Neural progenitor cell (in vitro differentiated cells): Measurements from ENCODE around the gene RPSA. TPM values are rescaled to one million over a fixed set of nuclear protein-coding genes. Genes with fewer than 3 reads are reported as not detected.

Experiments used
- DNase-seq: peaks from one replicate; pipeline ENCODE4 v3.0.0-alpha.2; 2016; ENCODE audit warnings: low spot score
- H2AFZ ChIP-seq: fragments of 200-600 bp; sonication (generic); replicated peaks from 2 replicates; pipeline ENCODE4 v1.6.1; 2016; ENCODE audit warnings: antibody characterized with exemption
- H3F3A ChIP-seq: fragments of 200-600 bp; sonication (generic); 2 replicates; pipeline ENCODE4 v1.6.1; 2016; ENCODE audit warnings: antibody characterized with exemption, low read depth
- H3K27ac ChIP-seq: fragments of 200-600 bp; sonication (generic); 2 replicates; pipeline ENCODE4 v1.5.1; 2016; ENCODE audit warnings: mild to moderate bottlenecking
- H3K27me3 ChIP-seq: fragments of 200-600 bp; sonication (generic); 2 replicates; pipeline ENCODE4 v1.6.1; 2016; ENCODE audit warnings: mild to moderate bottlenecking, moderate library complexity
- H3K36me3 ChIP-seq: fragments of 200-600 bp; sonication (generic); 2 replicates; pipeline ENCODE4 v1.5.1; 2016
- H3K4me1 ChIP-seq: fragments of 200-600 bp; sonication (generic); 2 replicates; pipeline ENCODE4 v1.6.1; 2016; ENCODE audit warnings: mixed run types
- H3K4me2 ChIP-seq: fragments of 200-600 bp; sonication (generic); 2 replicates; pipeline ENCODE4 v1.6.1; 2016
- H3K4me3 ChIP-seq: fragments of 200-600 bp; sonication (generic); 2 replicates; pipeline ENCODE4 v1.5.1; 2016
- H3K79me2 ChIP-seq: fragments of 200-600 bp; sonication (generic); 2 replicates; pipeline ENCODE4 v1.6.1; 2016; ENCODE audit warnings: low read depth
- H3K9ac ChIP-seq: fragments of 200-600 bp; sonication (generic); 2 replicates; pipeline ENCODE4 v1.6.1; 2016
- H3K9me3 ChIP-seq: fragments of 200-600 bp; sonication (generic); 2 replicates; pipeline ENCODE4 v1.5.1; 2016; ENCODE audit warnings: low read depth
- H4K20me1 ChIP-seq: fragments of 200-600 bp; sonication (generic); 2 replicates; pipeline ENCODE4 v1.6.1; 2016; ENCODE audit warnings: low read depth
- H3K27ac Mint-ChIP-seq: 3 replicates; pipeline ENCODE4 v1.8.0; 2021; ENCODE audit warnings: mixed read lengths
- H3K27me3 Mint-ChIP-seq: 2 replicates; pipeline ENCODE4 v1.8.0; 2022; ENCODE audit warnings: low read depth, mild to moderate bottlenecking, inconsistent platforms, moderate library complexity, mixed read lengths; ENCODE audit not compliant: insufficient read depth
- H3K36me3 Mint-ChIP-seq: 3 replicates; pipeline ENCODE4 v1.8.0; 2021; ENCODE audit warnings: mixed read lengths
- H3K4me1 Mint-ChIP-seq: 3 replicates; pipeline ENCODE4 v1.8.0; 2021; ENCODE audit warnings: mixed read lengths
- H3K4me3 Mint-ChIP-seq: 3 replicates; pipeline ENCODE4 v1.8.0; 2021; ENCODE audit warnings: mild to moderate bottlenecking, moderate library complexity, mixed read lengths
- H3K9me3 Mint-ChIP-seq: 3 replicates; pipeline ENCODE4 v1.8.0; 2020; ENCODE audit warnings: mixed read lengths
- CTCF ChIP-seq: fragments of 200-600 bp; sonication (generic); IDR thresholded peaks from 2 replicates; pipeline ENCODE4 v1.5.1; 2017; ENCODE audit warnings: antibody characterized with exemption, mild to moderate bottlenecking
- EZH2 ChIP-seq: fragments of 200-600 bp; sonication (generic); IDR thresholded peaks from 2 replicates; pipeline ENCODE4 v1.6.1; 2017; ENCODE audit warnings: antibody characterized with exemption, mild to moderate bottlenecking, moderate library complexity
- EZH2phosphoT487 ChIP-seq: fragments of 200-600 bp; sonication (generic); IDR thresholded peaks from 2 replicates; pipeline ENCODE4 v1.6.1; 2017; ENCODE audit warnings: antibody characterized with exemption
- total RNA-seq: library from RNA; depleted of rRNA; stranded (reverse); fragments of >200 nt; gene quantifications from 2 replicates; pipeline ENCODE4 v1.2.3, GENCODE V29; 2015; ENCODE audit warnings: low replicate concordance

Gene RPSA
- total RNA-seq, 1 donor from 2014 or later: 2,504 TPM

GRCh38 chr3:39438880-39439279 lies 32.4 kb downstream of the RPSA start:
- H3K9ac ChIP-seq: no peak overlapping the region
- no peaks in the 10 kb centered on the region for H3K27me3 ChIP-seq
- H3K27ac ChIP-seq: no peak overlapping the region
- H3K4me3 ChIP-seq: no peak overlapping the region
- Mint-ChIP-seq H3K9me3 (no peaks in the 10 kb centered on the region), H3K4me3 (no peak overlapping the region), H3K27ac (no peak overlapping the region), H3K36me3 (no peaks in the 10 kb centered on the region), H3K27me3 (no peaks in the 10 kb centered on the region), H3K4me1 (no peaks in the 10 kb centered on the region)
- no peak overlapping the region for H2AFZ ChIP-seq
- no peak overlapping the region for H3K4me2 ChIP-seq
- H4K20me1 ChIP-seq: no peaks in the 10 kb centered on the region
- no peaks in the 10 kb centered on the region for H3K9me3 ChIP-seq
- no peaks in the 10 kb centered on the region for H3F3A ChIP-seq
- H3K79me2 ChIP-seq: no peaks in the 10 kb centered on the region
- no peak for TF ChIP-seq EZH2phosphoT487
- TF ChIP-seq CTCF: no peak
- no peak for TF ChIP-seq EZH2
- no peak for DNase-seq
- H3K36me3 ChIP-seq: no peaks in the 10 kb centered on the region
- no peaks in the 10 kb centered on the region for H3K4me1 ChIP-seq

GRCh38 chr3:39440316-39440715 lies 33.8 kb downstream of the RPSA start:
- H3K9ac ChIP-seq: no peak overlapping the region
- H3K79me2 ChIP-seq: no peaks in the 10 kb centered on the region
- no peaks in the 10 kb centered on the region for H3F3A ChIP-seq
- no peaks in the 10 kb centered on the region for H3K27me3 Mint-ChIP-seq
- H3K36me3 ChIP-seq: no peaks in the 10 kb centered on the region
- TF ChIP-seq CTCF (no peak), EZH2phosphoT487 (no peak), EZH2 (no peak)
- H3K27me3 ChIP-seq: no peaks in the 10 kb centered on the region
- no peak for DNase-seq
- H3K9me3 ChIP-seq: no peaks in the 10 kb centered on the region
- H3K4me3 ChIP-seq: no peak overlapping the region
- H2AFZ ChIP-seq: no peak overlapping the region
- H3K4me1 ChIP-seq: no peaks in the 10 kb centered on the region
- no peak overlapping the region for H3K27ac ChIP-seq
- H3K4me2 ChIP-seq: no peak overlapping the region
- H3K27ac Mint-ChIP-seq: no peak overlapping the region
- H3K4me1 Mint-ChIP-seq: no peaks in the 10 kb centered on the region
- no peaks in the 10 kb centered on the region for H3K9me3 Mint-ChIP-seq
- H3K36me3 Mint-ChIP-seq: no peaks in the 10 kb centered on the region
- H3K4me3 Mint-ChIP-seq: no peak overlapping the region
- no peaks in the 10 kb centered on the region for H4K20me1 ChIP-seq

- no peaks in the 10 kb centered on the region for H3F3A ChIP-seq
- no peaks in the 10 kb centered on the region for H3K9me3 Mint-ChIP-seq
- H2AFZ ChIP-seq: peak overlapping the region; percentile 19
- H4K20me1 ChIP-seq: no peaks in the 10 kb centered on the region
- no peak overlapping the region for H3K4me3 ChIP-seq
- H3K9ac ChIP-seq: no peak overlapping the region
- H3K27ac Mint-ChIP-seq: no peak overlapping the region
- no peaks in the 10 kb centered on the region for H3K79me2 ChIP-seq
- DNase-seq: no peak
- no peaks in the 10 kb centered on the region for H3K36me3 Mint-ChIP-seq
- H3K36me3 ChIP-seq: no peaks in the 10 kb centered on the region
- H3K4me1 Mint-ChIP-seq: no peaks in the 10 kb centered on the region
- TF ChIP-seq CTCF (peak; percentile 19), EZH2phosphoT487 (no peak)
- no peak overlapping the region for H3K4me2 ChIP-seq
- no peak overlapping the region for H3K27ac ChIP-seq
- H3K27me3 ChIP-seq: peaks cover 6% of the 10 kb centered on the region
- no peaks in the 10 kb centered on the region for H3K4me1 ChIP-seq
- peaks cover 3% of the 10 kb centered on the region for H3K27me3 Mint-ChIP-seq
- H3K9me3 ChIP-seq: no peaks in the 10 kb centered on the region
- no peak overlapping the region for H3K4me3 Mint-ChIP-seq
Measured at GRCh38 chr3:39443530-39443929, 37.0 kb downstream of the RPSA start.

- Histone ChIP-seq H3K9ac (no peak overlapping the region), H3F3A (no peaks in the 10 kb centered on the region), H2AFZ (no peak overlapping the region), H3K4me3 (no peak overlapping the region), H3K9me3 (no peaks in the 10 kb centered on the region), H3K27me3 (peaks cover 6% of the 10 kb centered on the region), H3K27ac (no peak overlapping the region), H4K20me1 (no peaks in the 10 kb centered on the region), H3K4me2 (no peak overlapping the region), H3K36me3 (no peaks in the 10 kb centered on the region), H3K79me2 (no peaks in the 10 kb centered on the region), H3K4me1 (no peaks in the 10 kb centered on the region)
- no peak for TF ChIP-seq CTCF
- no peak for TF ChIP-seq EZH2phosphoT487
- TF ChIP-seq EZH2: no peak
- H3K27ac Mint-ChIP-seq: no peak overlapping the region
- H3K36me3 Mint-ChIP-seq: no peaks in the 10 kb centered on the region
- H3K4me1 Mint-ChIP-seq: no peaks in the 10 kb centered on the region
- no peak overlapping the region for H3K4me3 Mint-ChIP-seq
- DNase-seq: no peak
- no peaks in the 10 kb centered on the region for H3K9me3 Mint-ChIP-seq
- H3K27me3 Mint-ChIP-seq: peaks cover 3% of the 10 kb centered on the region
Measured at GRCh38 chr3:39445927-39446326, 39.4 kb downstream of the RPSA start.
